B cell (primary cell): Measurements from ENCODE around the gene HIPK2.

Experiments used
- EZH2 ChIP-seq: IDR thresholded peaks from 2 replicates; pipeline ENCODE4 v1.6.1; 2012; ENCODE audit warnings: borderline replicate concordance, low read depth, mild to moderate bottlenecking, moderate library complexity, low read length; ENCODE audit not compliant: insufficient read depth, poor library complexity, severe bottlenecking
- TF ChIP-seq, protein P1 (sequence below): fragments of 200-600 bp; IDR thresholded peaks from one replicate; pipeline ENCODE4 v1.8.0; 2022; ENCODE audit warnings: antibody characterized with exemption, mild to moderate bottlenecking

GRCh38 chr7:139521439-139521838, 256.4 kb downstream of the HIPK2 start:
- TF ChIP-seq EZH2: no peak
- TF ChIP-seq, protein P1, sequence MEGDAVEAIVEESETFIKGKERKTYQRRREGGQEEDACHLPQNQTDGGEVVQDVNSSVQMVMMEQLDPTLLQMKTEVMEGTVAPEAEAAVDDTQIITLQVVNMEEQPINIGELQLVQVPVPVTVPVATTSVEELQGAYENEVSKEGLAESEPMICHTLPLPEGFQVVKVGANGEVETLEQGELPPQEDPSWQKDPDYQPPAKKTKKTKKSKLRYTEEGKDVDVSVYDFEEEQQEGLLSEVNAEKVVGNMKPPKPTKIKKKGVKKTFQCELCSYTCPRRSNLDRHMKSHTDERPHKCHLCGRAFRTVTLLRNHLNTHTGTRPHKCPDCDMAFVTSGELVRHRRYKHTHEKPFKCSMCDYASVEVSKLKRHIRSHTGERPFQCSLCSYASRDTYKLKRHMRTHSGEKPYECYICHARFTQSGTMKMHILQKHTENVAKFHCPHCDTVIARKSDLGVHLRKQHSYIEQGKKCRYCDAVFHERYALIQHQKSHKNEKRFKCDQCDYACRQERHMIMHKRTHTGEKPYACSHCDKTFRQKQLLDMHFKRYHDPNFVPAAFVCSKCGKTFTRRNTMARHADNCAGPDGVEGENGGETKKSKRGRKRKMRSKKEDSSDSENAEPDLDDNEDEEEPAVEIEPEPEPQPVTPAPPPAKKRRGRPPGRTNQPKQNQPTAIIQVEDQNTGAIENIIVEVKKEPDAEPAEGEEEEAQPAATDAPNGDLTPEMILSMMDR: no peak
